SK-N-SH (cell line): ENCODE data around the gene TTC6. TPM values are rescaled to one million over a fixed set of nuclear protein-coding genes. Genes with fewer than 3 reads are reported as not detected.

Experiments
- CTCF ChIA-PET: fragments of 300-600, 350-600 bp; formaldehyde crosslinking; extraction: SDS; loops from one replicate; lab custom pipeline; 2021; lab: Yijun Ruan, JAX
- POLR2A ChIA-PET: fragments of 350-600 bp; sonication (Branson Sonifier 250); formaldehyde crosslinking; extraction: SDS; loops from one replicate; lab custom pipeline; 2020; ENCODE audit warnings: antibody characterized with exemption, inconsistent platforms; lab: Yijun Ruan, JAX
- DNase-seq: peaks from one replicate; pipeline ENCODE4 v3.0.0; 2012
- H2AFZ ChIP-seq: fragments of 200-600 bp; sonication (generic); 2 replicates; pipeline ENCODE4 v1.8.1; 2016; ENCODE audit warnings: antibody characterized with exemption, mild to moderate bottlenecking, low read depth
- H3F3A ChIP-seq: fragments of 200-600 bp; sonication (generic); replicated peaks from 2 replicates; pipeline ENCODE3; 2016; ENCODE audit warnings: antibody characterized with exemption, mild to moderate bottlenecking; ENCODE audit not compliant: insufficient read depth
- H3K27ac ChIP-seq, 2 experiments: fragments of 200-500 bp in 1 of 2; fragments of 200-600 bp in 1 of 2; sonication (Bioruptor generic) in 1 of 2; sonication (generic), shearing (Covaris generic) in 1 of 2; 2 replicates each; pipeline versions ENCODE4 v1.5.1 to v1.6.1; 2014 to 2016; ENCODE audit warnings: low read depth in 2 of 2, inconsistent platforms in 1 of 2, low read length in 1 of 2, mild to moderate bottlenecking in 1 of 2, mixed read lengths in 1 of 2
- H3K27me3 ChIP-seq: fragments of 200-600 bp; sonication (generic), shearing (Covaris generic); 2 replicates; pipeline ENCODE4 v1.6.1; 2016; ENCODE audit warnings: mixed run types; ENCODE audit not compliant: insufficient read depth
- H3K36me3 ChIP-seq, 2 experiments: fragments of 200-500 bp in 1 of 2; fragments of 200-600 bp in 1 of 2; sonication (Bioruptor generic) in 1 of 2; sonication (generic) in 1 of 2; replicated peaks in 1 of 2; 2 replicates each; pipeline versions ENCODE3 to v1.5.1; 2014 to 2016; ENCODE audit warnings: low read length in 1 of 2, mild to moderate bottlenecking in 1 of 2; ENCODE audit not compliant: insufficient read depth in 2 of 2, control insufficient read depth in 1 of 2
- H3K4me1 ChIP-seq, 2 experiments: fragments of 200-500 bp in 1 of 2; fragments of 200-600 bp in 1 of 2; sonication (Bioruptor generic) in 1 of 2; sonication (generic), shearing (Covaris generic) in 1 of 2; 2 replicates each; pipeline versions ENCODE4 v1.5.1 to v1.6.1; 2014 to 2016; ENCODE audit warnings: low read depth in 1 of 2, low read length in 1 of 2, mixed run types in 1 of 2; ENCODE audit not compliant: insufficient read depth in 2 of 2, control insufficient read depth in 1 of 2
- H3K4me2 ChIP-seq: fragments of 200-600 bp; sonication (generic), shearing (Covaris generic); 2 replicates; pipeline ENCODE4 v1.6.1; 2017; ENCODE audit warnings: mixed run types
- H3K4me3 ChIP-seq, 2 experiments: fragments of 200-500 bp in 1 of 2; fragments of 200-600 bp in 1 of 2; sonication (Bioruptor generic) in 1 of 2; sonication (generic), shearing (Covaris generic) in 1 of 2; 2 replicates each; pipeline versions ENCODE4 v1.5.1 to v1.8.1; 2014 to 2016; ENCODE audit warnings: low read depth in 2 of 2, inconsistent platforms in 1 of 2, low read length in 1 of 2, mild to moderate bottlenecking in 1 of 2, mixed read lengths in 1 of 2, moderate library complexity in 1 of 2
- H3K79me2 ChIP-seq: fragments of 200-600 bp; sonication (generic); 2 replicates; pipeline ENCODE4 v1.8.1; 2017; ENCODE audit warnings: mild to moderate bottlenecking; ENCODE audit not compliant: insufficient read depth
- H3K9ac ChIP-seq: fragments of 200-600 bp; sonication (generic); 2 replicates; pipeline ENCODE4 v1.6.1; 2017; ENCODE audit warnings: mixed run types
- H3K9me2 ChIP-seq: fragments of 200-600 bp; sonication (generic); 2 replicates; pipeline ENCODE4 v1.6.1; 2017; ENCODE audit warnings: mixed run types
- H3K9me3 ChIP-seq: fragments of 200-600 bp; sonication (generic); 2 replicates; pipeline ENCODE4 v1.6.1; 2017; ENCODE audit warnings: mixed run types, mild to moderate bottlenecking, moderate library complexity
- H4K20me1 ChIP-seq: fragments of 200-600 bp; sonication (generic); 2 replicates; pipeline ENCODE4 v1.6.1; 2017; ENCODE audit warnings: mild to moderate bottlenecking, mixed run types; ENCODE audit not compliant: insufficient read depth
- CHD2 ChIP-seq: fragments of 150-350 bp; IDR thresholded peaks from 2 replicates; pipeline ENCODE4 v1.6.1; 2018; ENCODE audit warnings: low read length; ENCODE audit not compliant: partially characterized antibody
- ELF1 ChIP-seq: IDR thresholded peaks from 2 replicates; pipeline ENCODE4 v1.4.0; 2012
- EP300 ChIP-seq, 2 experiments: IDR thresholded peaks; 2 replicates each; pipeline versions ENCODE4 v1.4.0 to v1.6.1; 2012; ENCODE audit warnings: borderline replicate concordance in 1 of 2, low read depth in 1 of 2, low read length in 1 of 2
- MAX ChIP-seq: IDR thresholded peaks from 2 replicates; pipeline ENCODE4 v1.4.0; 2012; ENCODE audit warnings: low read depth
- MEF2A ChIP-seq: IDR thresholded peaks from 2 replicates; pipeline ENCODE4 v1.4.0; 2012; ENCODE audit warnings: low read depth, borderline replicate concordance
- MXI1 ChIP-seq: IDR thresholded peaks from 2 replicates; pipeline ENCODE4 v1.6.1; 2012; ENCODE audit warnings: mild to moderate bottlenecking, low read depth, low read length, improper control_type of control experiment
- NFIC ChIP-seq: IDR thresholded peaks from 2 replicates; pipeline ENCODE4 v1.4.0; 2012; ENCODE audit warnings: borderline replicate concordance
- NRF1 ChIP-seq: IDR thresholded peaks from 2 replicates; pipeline ENCODE4 v1.6.1; 2012; ENCODE audit warnings: low read depth, mild to moderate bottlenecking, low read length
- POLR2AphosphoS5 ChIP-seq: IDR thresholded peaks from 2 replicates; pipeline ENCODE4 v1.6.1; 2012; ENCODE audit warnings: low read depth, low read length
- RCOR1 ChIP-seq: fragments of 150-350 bp; IDR thresholded peaks from 2 replicates; pipeline ENCODE4 v1.6.1; 2017; ENCODE audit warnings: antibody characterized with exemption, low read length
- RFX5 ChIP-seq: IDR thresholded peaks from 2 replicates; pipeline ENCODE4 v1.6.1; 2012; ENCODE audit warnings: mild to moderate bottlenecking, improper control_type of control experiment, low read length
- TAF1 ChIP-seq: IDR thresholded peaks from 2 replicates; pipeline ENCODE4 v1.6.1; 2012; ENCODE audit warnings: low read depth, mild to moderate bottlenecking, low read length, moderate library complexity, borderline replicate concordance
- TCF12 ChIP-seq: IDR thresholded peaks from 2 replicates; pipeline ENCODE4 v1.4.0; 2012
- USF2 ChIP-seq: fragments of 150-350 bp; IDR thresholded peaks from 2 replicates; pipeline ENCODE4 v1.6.1; 2017; ENCODE audit warnings: antibody characterized with exemption, low read length, low read depth, borderline replicate concordance
- YY1 ChIP-seq: IDR thresholded peaks from 2 replicates; pipeline ENCODE4 v1.4.0; 2012; ENCODE audit warnings: low read depth, mild to moderate bottlenecking
- ZBTB33 ChIP-seq: IDR thresholded peaks from 2 replicates; pipeline ENCODE4 v1.4.0; 2012; ENCODE audit warnings: low read depth, borderline replicate concordance
- WGBS: methylation state at CpG from one replicate; pipeline ENCODE4 v1.1.6; 2017; ENCODE audit warnings: low lambda C conversion rate; 5-methylcytosine and 5-hydroxymethylcytosine counted together
- polyA plus RNA-seq, 3 experiments: library from polyadenylated mRNA; depleted of rRNA; stranded (reverse); fragments of >200 nt; gene quantifications; 2 replicates each; pipeline ENCODE4 v1.2.3, GENCODE V29; 2012

Gene TTC6
- polyA plus RNA-seq, 1 of the 3 experiments (the other 2 are of a cell fraction), result not detected

GRCh38 chr14:37588956-37589714, 6.3 kb upstream of the TTC6 start:
- WGBS, result 7% methylated on average over 16 of the region's 16 CpGs
- Histone ChIP-seq H3K79me2 (no peaks in the 10 kb centered on the region), H3K4me3 (no peak overlapping the region), H3K9ac (no peak overlapping the region), H3K4me2 (no peak overlapping the region), H3K27ac (no peak overlapping the region), H3F3A (no peaks in the 10 kb centered on the region), H2AFZ (no peak overlapping the region), H3K9me2 (no peaks in the 10 kb centered on the region), H3K27me3 (peaks cover 24% of the 10 kb centered on the region)
- CTCF ChIA-PET, result no interaction called here
- TF ChIP-seq TCF12 (no peak), ELF1 (no peak), RFX5 (no peak), NRF1 (no peak), NFIC (no peak), TAF1 (no peak), MAX (no peak), ZBTB33 (no peak), YY1 (no peak), USF2 (no peak), MEF2A (no peak), EP300 (IDR thresholded peaks at IDR 0.05; ENCODE audit: borderline replicate concordance in 1 of 2, low read depth in 1 of 2, low read length in 1 of 2) (no peak), MXI1 (no peak), CHD2 (no peak), RCOR1 (no peak), POLR2AphosphoS5 (no peak)
- TF ChIP-seq, all 33 proteins: peak for 0
- no peaks in the 10 kb centered on the region for H3K36me3 ChIP-seq
- POLR2A ChIA-PET, result no interaction called here
- no peak for DNase-seq
- H3K9me3 ChIP-seq, result no peaks in the 10 kb centered on the region
- H4K20me1 ChIP-seq, result no peaks in the 10 kb centered on the region
- H3K4me1 ChIP-seq, result no peaks in the 10 kb centered on the region
